ENCODE data around the gene PRKG1. TPM values are rescaled to one million over a fixed set of nuclear protein-coding genes. Genes with fewer than 3 reads are reported as not detected.

PRKG1 gene
- total RNA-seq, 2 experiments from 2014 or later = not detected

GRCh38 chr10:51699475-51700227 is 625.4 kb downstream of the PRKG1 start, which contains the start of gene CSTF2T:
Gene CSTF2T, minus strand, starts transcription at chr10:51699595. Its CDS starts 46 bp downstream, at chr10:51699549.
- H3K27ac Mint-ChIP-seq = peak within 1 kb of the TSS; percentile 100
- intact Hi-C loops (cut with micrococcal nuclease) = loop anchor here (1.0 to 5.0 kb wide), 4 partner anchors 134 to 1077 kb away; partner anchors contain the start of gene SGMS1
- peaks cover 33% of the 10 kb centered on the region for H3K36me3 Mint-ChIP-seq
- peak within 1 kb of the TSS; percentile 95 for H3K4me3 Mint-ChIP-seq
- ChIA-PET CTCF (interaction anchor here (0.8 kb wide), 1 partner anchor 233 kb away, joined by 3 read pairs; no protein-coding TSS in a partner anchor), POLR2A (no interaction called here)
- H3K9me3 Mint-ChIP-seq = no peaks in the 10 kb centered on the region
- H3K4me1 Mint-ChIP-seq (ENCODE audit: low read depth) = peaks cover 48% of the 10 kb centered on the region
- no peaks in the 10 kb centered on the region for H3K27me3 Mint-ChIP-seq
- peak; percentile 94 for DNase-seq

- no peaks in the 10 kb centered on the region for H3K9me3 Mint-ChIP-seq
- H3K36me3 Mint-ChIP-seq = peaks cover 33% of the 10 kb centered on the region
- ChIA-PET POLR2A (no interaction called here), CTCF (interaction anchor here (0.8 kb wide), 1 partner anchor 233 kb away, joined by 3 read pairs; no protein-coding TSS in a partner anchor)
- H3K4me3 Mint-ChIP-seq = peak overlapping the region; percentile 95
- H3K4me1 Mint-ChIP-seq (ENCODE audit: low read depth) = peaks cover 43% of the 10 kb centered on the region
- H3K27me3 Mint-ChIP-seq = no peaks in the 10 kb centered on the region
- peak overlapping the region; percentile 100 for H3K27ac Mint-ChIP-seq
- intact Hi-C loops (cut with micrococcal nuclease) = loop anchor here (1.0 kb wide), 2 partner anchors 133 to 179 kb away; no protein-coding TSS in a partner anchor
- peak; percentile 44 for DNase-seq
These were observed 626.0 kb downstream of the PRKG1 start for GRCh38 chr10:51700228-51700817.

- H3K36me3 Mint-ChIP-seq = no peaks in the 10 kb centered on the region
- H3K4me1 Mint-ChIP-seq (ENCODE audit: low read depth) = peaks cover 24% of the 10 kb centered on the region
- POLR2A ChIA-PET = no interaction called here
- DNase-seq = no peak
- no peaks in the 10 kb centered on the region for H3K9me3 Mint-ChIP-seq
- intact Hi-C loops (cut with micrococcal nuclease) = no loop called here
- H3K4me3 Mint-ChIP-seq = no peak overlapping the region
- no peak overlapping the region for H3K27ac Mint-ChIP-seq
- H3K27me3 Mint-ChIP-seq = no peaks in the 10 kb centered on the region
- CTCF ChIA-PET = no interaction called here
These were observed 631.5 kb downstream of the PRKG1 start for GRCh38 chr10:51705774-51706173.

- Mint-ChIP-seq H3K27me3 (no peaks in the 10 kb centered on the region), H3K9me3 (no peaks in the 10 kb centered on the region), H3K27ac (no peak overlapping the region), H3K36me3 (no peaks in the 10 kb centered on the region), H3K4me3 (no peak overlapping the region), H3K4me1 (ENCODE audit: low read depth) (peaks cover 23% of the 10 kb centered on the region)
- intact Hi-C loops (cut with micrococcal nuclease) = no loop called here
- no peak for DNase-seq
- POLR2A ChIA-PET = no interaction called here
- CTCF ChIA-PET = no interaction called here
These were observed 631.9 kb downstream of the PRKG1 start for GRCh38 chr10:51706225-51706624.

GRCh38 chr10:51707392-51707791 is 633.1 kb downstream of the PRKG1 start:
- no peak for DNase-seq
- intact Hi-C loops (cut with micrococcal nuclease) = no loop called here
- POLR2A ChIA-PET = no interaction called here
- Mint-ChIP-seq H3K27ac (peak overlapping the region; percentile 24), H3K9me3 (no peaks in the 10 kb centered on the region), H3K36me3 (no peaks in the 10 kb centered on the region), H3K4me3 (no peak overlapping the region), H3K4me1 (ENCODE audit: low read depth) (peaks cover 24% of the 10 kb centered on the region), H3K27me3 (no peaks in the 10 kb centered on the region)
- CTCF ChIA-PET = no interaction called here

- no peaks in the 10 kb centered on the region for H3K27me3 Mint-ChIP-seq
- H3K4me1 Mint-ChIP-seq (ENCODE audit: low read depth) = peaks cover 24% of the 10 kb centered on the region
- H3K4me3 Mint-ChIP-seq = no peak overlapping the region
- H3K36me3 Mint-ChIP-seq = no peaks in the 10 kb centered on the region
- ChIA-PET POLR2A (no interaction called here), CTCF (no interaction called here)
- H3K27ac Mint-ChIP-seq = peak overlapping the region; percentile 24
- no peak for DNase-seq
- H3K9me3 Mint-ChIP-seq = no peaks in the 10 kb centered on the region
- intact Hi-C loops (cut with micrococcal nuclease) = no loop called here
These were observed 633.6 kb downstream of the PRKG1 start for GRCh38 chr10:51707821-51708424.

- DNase-seq = no peak
- peaks cover 24% of the 10 kb centered on the region for H3K4me1 Mint-ChIP-seq (ENCODE audit: low read depth)
- no peak overlapping the region for H3K4me3 Mint-ChIP-seq
- no peaks in the 10 kb centered on the region for H3K9me3 Mint-ChIP-seq
- H3K27me3 Mint-ChIP-seq = no peaks in the 10 kb centered on the region
- intact Hi-C loops (cut with micrococcal nuclease) = no loop called here
- no peaks in the 10 kb centered on the region for H3K36me3 Mint-ChIP-seq
- ChIA-PET CTCF (no interaction called here), POLR2A (no interaction called here)
- H3K27ac Mint-ChIP-seq = peak overlapping the region; percentile 24
These were observed 634.3 kb downstream of the PRKG1 start for GRCh38 chr10:51708609-51709008.

GRCh38 chr10:51709324-51709972 is 635.2 kb downstream of the PRKG1 start:
- H3K9me3 Mint-ChIP-seq = no peaks in the 10 kb centered on the region
- no peak overlapping the region for H3K4me3 Mint-ChIP-seq
- H3K27me3 Mint-ChIP-seq = peaks cover 2% of the 10 kb centered on the region
- DNase-seq = no peak
- peaks cover 24% of the 10 kb centered on the region for H3K4me1 Mint-ChIP-seq (ENCODE audit: low read depth)
- no peaks in the 10 kb centered on the region for H3K36me3 Mint-ChIP-seq
- H3K27ac Mint-ChIP-seq = no peak overlapping the region
- intact Hi-C loops (cut with micrococcal nuclease) = no loop called here
- CTCF ChIA-PET = interaction anchor here (0.6 kb wide), 1 partner anchor 28 kb away, joined by 3 read pairs; no protein-coding TSS in a partner anchor
- POLR2A ChIA-PET = no interaction called here

- POLR2A ChIA-PET = no interaction called here
- CTCF ChIA-PET = no interaction called here
These were observed 637.2 kb downstream of the PRKG1 start for GRCh38 chr10:51711519-51711891.

GRCh38 chr10:51716981-51717380 is 642.7 kb downstream of the PRKG1 start:
- POLR2A ChIA-PET = interaction anchor here (0.5 kb wide), 1 partner anchor 200 kb away, joined by 3 read pairs; no protein-coding TSS in a partner anchor
- CTCF ChIA-PET = no interaction called here
- no peak overlapping the region for H3K4me3 Mint-ChIP-seq

More at GRCh38 chr10:51711519-51711891, 637.2 kb downstream of the PRKG1 start:
- Mint-ChIP-seq H3K27ac (no peak overlapping the region), H3K27me3 (peaks cover 7% of the 10 kb centered on the region), H3K4me1 (ENCODE audit: low read depth) (peaks cover 24% of the 10 kb centered on the region), H3K9me3 (no peaks in the 10 kb centered on the region), H3K36me3 (no peaks in the 10 kb centered on the region), H3K4me3 (no peak overlapping the region)
- intact Hi-C loops (cut with micrococcal nuclease) = no loop called here
- DNase-seq = no peak

GRCh38 chr10:51718804-51719291 is 644.6 kb downstream of the PRKG1 start:
- no peak for DNase-seq
- H3K27ac Mint-ChIP-seq = no peak overlapping the region
- intact Hi-C loops (cut with micrococcal nuclease) = no loop called here
- no peaks in the 10 kb centered on the region for H3K4me1 Mint-ChIP-seq (ENCODE audit: low read depth)
- no peaks in the 10 kb centered on the region for H3K36me3 Mint-ChIP-seq
- no peak overlapping the region for H3K4me3 Mint-ChIP-seq
- POLR2A ChIA-PET = no interaction called here
- CTCF ChIA-PET = no interaction called here
- H3K9me3 Mint-ChIP-seq = no peaks in the 10 kb centered on the region
- peaks cover 10% of the 10 kb centered on the region for H3K27me3 Mint-ChIP-seq

More at GRCh38 chr10:51716981-51717380, 642.7 kb downstream of the PRKG1 start:
- H3K9me3 Mint-ChIP-seq = no peaks in the 10 kb centered on the region
- intact Hi-C loops (cut with micrococcal nuclease) = no loop called here
- H3K27ac Mint-ChIP-seq = no peak overlapping the region
- no peak for DNase-seq
- H3K4me1 Mint-ChIP-seq (ENCODE audit: low read depth) = no peaks in the 10 kb centered on the region
- H3K27me3 Mint-ChIP-seq = peaks cover 8% of the 10 kb centered on the region
- no peaks in the 10 kb centered on the region for H3K36me3 Mint-ChIP-seq

- no peaks in the 10 kb centered on the region for H3K36me3 Mint-ChIP-seq
- no peak overlapping the region for H3K27ac Mint-ChIP-seq
These were observed 649.8 kb downstream of the PRKG1 start for GRCh38 chr10:51724038-51724437.

More at GRCh38 chr10:51724038-51724437, 649.8 kb downstream of the PRKG1 start:
- DNase-seq = no peak
- Mint-ChIP-seq H3K4me3 (no peak overlapping the region), H3K27me3 (peaks cover 3% of the 10 kb centered on the region), H3K9me3 (no peaks in the 10 kb centered on the region), H3K4me1 (ENCODE audit: low read depth) (no peaks in the 10 kb centered on the region)
- POLR2A ChIA-PET = no interaction called here
- intact Hi-C loops (cut with micrococcal nuclease) = no loop called here
- CTCF ChIA-PET = no interaction called here
